Measurements from ENCODE around the gene GPR37L1.
A peak's percentile ranks its signal among the peaks of the same experiment; 100 is the strongest.
"Not testable (repeated sequence)": the region's sequence is repeated elsewhere in the genome, so short reads cannot be mapped to it uniquely, and the experiment has no call there.

The GPR37L1 gene

DNA sequence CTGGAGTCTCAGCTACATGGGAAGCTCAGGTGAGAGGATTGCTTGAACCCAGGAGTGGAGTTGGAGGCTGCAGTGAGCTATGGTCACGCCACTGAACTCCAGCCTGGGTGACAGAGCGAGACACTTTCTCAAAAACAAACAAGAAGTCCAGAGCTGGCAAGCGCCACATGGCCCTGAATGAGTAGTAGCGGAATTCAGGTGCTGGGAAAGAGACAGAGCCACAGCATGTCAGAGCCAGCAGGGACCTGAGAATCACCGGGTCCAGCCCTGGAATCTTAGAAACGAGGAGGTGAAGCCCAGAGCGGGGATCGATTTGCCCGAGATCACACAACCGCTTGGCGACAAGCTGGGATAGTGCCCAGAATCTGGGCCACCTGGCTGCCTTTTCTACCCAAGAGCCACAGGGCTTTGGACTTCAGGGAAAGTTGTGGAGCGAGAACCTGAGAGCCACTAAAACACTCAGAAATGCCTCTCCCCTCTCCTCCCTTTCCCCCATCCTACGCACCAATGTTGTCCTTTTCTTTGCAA lies 12.0 kb downstream of the GPR37L1 start:
- DNase-seq: no peak

- DNase-seq: peak in 1 of 4 experiments; percentile 25
These were observed 12.6 kb downstream of the GPR37L1 start for GRCh38 chr1:202135221-202135721.

GRCh38 chr1:202140833-202141232 lies 18.1 kb downstream of the GPR37L1 start:
- no peak for DNase-seq

- not testable (repeated sequence) for DNase-seq
These were observed 18.8 kb downstream of the GPR37L1 start for GRCh38 chr1:202141468-202141867.

- DNase-seq: no peak
These were observed 20.5 kb downstream of the GPR37L1 start for GRCh38 chr1:202143011-202143767.

DNA sequence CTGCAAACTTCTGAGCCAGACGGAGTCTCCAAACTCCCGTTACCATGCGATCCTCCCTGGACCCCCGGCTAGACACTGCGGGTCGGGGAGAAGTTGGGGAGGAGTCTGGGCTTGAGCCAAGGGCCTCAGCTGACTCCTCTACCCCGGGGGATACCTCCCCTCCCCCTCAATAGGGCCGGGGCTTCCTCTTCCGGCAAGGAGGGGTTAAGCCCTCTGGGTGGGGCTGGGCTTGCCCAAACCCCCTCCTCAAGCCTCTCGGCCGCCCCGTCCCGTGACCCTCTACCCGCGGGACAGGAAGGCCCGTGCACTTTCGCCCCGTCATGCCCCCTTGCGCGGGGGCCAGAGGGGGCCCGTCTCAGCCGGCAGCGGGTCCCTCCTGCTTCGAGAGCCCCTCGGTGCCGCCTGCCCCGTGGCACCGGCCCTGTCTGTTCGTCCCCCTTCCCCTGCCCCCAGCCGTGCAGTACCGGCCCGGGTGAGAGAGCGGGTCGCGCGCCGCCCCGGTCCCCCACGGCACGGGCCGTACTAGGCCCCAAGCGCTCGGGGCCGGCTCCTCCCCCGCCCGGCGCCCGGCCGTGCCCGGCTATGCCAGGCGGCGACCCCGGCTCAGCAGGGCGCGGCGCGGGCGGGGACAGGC lies 21.2 kb downstream of the GPR37L1 start:
- peak in 1 of 4 experiments; percentile 16 for DNase-seq

DNA sequence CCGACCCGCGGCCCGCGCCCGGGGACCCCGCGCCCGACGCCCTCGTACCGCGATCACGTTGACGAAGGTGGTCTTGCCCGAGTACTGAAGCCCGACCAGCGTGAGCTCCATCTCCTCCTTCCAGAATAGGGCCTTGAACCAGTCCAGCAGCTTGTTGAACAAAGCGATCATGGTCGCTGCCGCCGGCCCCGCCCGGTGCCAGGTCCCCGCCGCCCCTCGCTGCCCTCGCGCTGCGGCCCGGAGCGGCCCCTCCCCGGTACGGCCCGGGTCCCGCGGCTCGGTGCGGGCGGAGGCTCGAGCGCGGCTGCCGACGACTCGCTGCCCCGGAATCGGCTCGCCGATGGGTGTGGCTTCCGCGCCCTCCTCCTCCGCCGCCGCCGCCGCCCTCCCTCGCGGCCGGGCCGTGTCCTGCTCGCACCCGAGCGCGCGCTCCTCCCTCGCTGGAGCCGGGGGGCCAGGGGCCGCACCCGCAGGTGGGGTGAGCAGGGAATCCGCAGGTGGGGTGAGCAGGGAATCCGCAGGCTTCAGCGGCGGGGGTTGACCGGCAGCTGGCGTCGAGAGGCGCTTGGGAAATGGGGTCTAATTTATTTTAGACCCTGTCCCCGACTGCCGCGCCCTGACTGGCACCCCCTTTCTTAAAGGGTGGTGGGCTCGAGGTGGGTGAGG lies 21.8 kb downstream of the GPR37L1 start, which contains the start of gene ARL8A:
ARL8A (minus strand) TSS at position 336 of the 666 bp plus-strand sequence; CDS start at position 171, 165 bp downstream.
- DNase-seq: peak; percentile 25 to 60 (median 30)

GRCh38 chr1:202145068-202145743 lies 22.5 kb downstream of the GPR37L1 start:
- DNase-seq: no peak

DNA sequence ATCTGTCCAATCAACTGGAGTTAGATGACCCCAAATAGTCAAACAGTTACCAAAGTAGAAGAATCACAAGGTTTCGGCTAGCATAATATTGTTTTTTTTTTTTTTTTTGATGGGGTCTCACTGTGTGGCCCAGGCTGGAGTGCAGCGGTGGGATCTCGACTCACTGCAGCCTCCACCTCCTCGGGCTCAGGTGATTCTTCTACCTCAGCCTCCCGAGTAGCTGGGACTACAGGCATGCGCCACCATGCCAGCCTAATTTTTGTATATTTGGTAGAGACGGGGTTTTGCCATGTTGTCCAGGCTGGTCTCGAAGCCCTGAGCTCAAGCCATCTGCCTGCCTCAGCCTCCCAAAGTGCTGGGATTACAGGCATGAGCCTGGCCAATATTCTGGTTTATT lies 23.0 kb downstream of the GPR37L1 start:
- DNase-seq: not testable (repeated sequence)

GRCh38 chr1:202146279-202146678 lies 23.6 kb downstream of the GPR37L1 start:
- DNase-seq: no peak

DNA sequence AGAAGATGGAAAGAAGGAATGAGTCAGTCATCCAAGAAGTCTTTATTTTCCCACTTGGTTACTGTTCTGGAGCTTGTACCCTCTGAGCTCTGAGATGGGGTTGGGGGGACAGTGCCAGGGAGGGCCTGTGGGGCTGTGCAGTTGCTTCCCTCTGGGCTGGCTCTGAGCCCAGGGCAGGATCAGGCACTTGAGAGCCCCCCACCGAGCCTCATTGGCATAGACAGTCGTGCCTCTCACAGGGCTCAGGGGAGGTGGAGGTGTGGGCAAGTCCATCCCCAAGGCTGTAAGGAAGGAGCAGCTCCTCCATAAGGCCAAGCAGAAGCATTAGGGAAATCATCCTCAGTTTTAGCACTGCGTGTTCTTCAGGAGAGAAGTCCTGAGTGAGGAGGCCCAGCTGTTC lies 24.3 kb downstream of the GPR37L1 start:
- no peak for DNase-seq

GRCh38 chr1:202148391-202148790 lies 25.7 kb downstream of the GPR37L1 start:
- no peak for DNase-seq

- no peak for DNase-seq
These were observed 26.8 kb downstream of the GPR37L1 start for GRCh38 chr1:202149566-202149965.

DNA sequence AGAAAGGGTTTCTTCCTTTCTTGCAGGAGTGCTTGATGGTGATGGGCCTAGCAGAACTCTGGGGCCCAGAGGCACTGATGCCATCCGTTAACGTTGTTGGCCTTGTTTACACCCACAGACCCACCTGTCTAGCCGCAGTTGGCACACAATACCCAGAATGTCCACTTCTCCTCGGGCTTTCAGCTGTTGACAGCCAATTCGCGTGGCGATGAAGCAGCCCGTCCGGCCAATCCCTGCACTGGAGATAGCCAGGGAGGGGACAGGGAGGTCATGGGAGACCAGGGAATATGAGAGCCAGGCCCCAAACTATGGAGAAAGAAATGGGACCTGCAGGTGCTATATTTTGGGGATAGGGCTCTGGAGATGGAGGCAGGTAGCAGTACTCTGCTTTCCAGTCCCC lies 27.5 kb downstream of the GPR37L1 start:
- DNase-seq: no peak

DNA sequence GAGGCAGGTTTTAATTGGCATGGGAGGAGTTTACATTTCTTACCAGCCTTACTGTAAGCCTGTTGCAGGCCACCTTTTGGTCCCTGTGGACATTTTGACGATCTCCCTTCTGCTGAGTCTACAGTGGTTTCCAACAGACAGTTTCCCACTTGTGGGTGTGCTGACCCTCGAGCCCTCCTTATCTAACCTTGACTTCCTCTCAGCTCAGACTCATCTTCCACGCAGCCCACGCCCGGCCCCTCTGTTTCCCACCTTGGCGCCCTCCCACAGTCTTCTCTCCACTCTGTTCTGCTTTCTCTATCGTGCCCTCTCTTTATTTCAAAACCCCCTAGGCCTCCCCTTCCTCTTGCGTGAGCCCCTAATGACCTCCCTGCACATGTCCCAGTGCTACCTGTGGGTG lies 27.9 kb downstream of the GPR37L1 start:
- DNase-seq: no peak

DNA sequence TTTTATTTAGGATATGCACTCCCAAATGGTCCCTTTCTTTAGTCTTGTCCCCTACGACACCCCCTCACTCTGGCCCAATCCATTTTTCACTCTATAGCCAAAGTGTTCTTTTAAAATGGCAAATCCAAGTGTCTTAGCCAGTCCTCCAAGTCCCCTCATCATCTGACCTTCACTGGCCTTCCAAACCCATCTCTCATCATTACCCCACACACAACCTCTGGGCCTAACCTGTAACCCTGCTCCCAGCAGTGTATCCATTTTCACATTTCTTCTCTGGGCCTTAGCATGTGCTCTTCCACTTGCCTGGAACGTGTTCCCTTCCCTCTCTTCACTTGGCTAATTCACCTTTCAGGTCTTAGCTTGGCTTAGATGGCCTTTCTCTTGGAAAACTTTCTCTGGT lies 28.3 kb downstream of the GPR37L1 start:
- no peak for DNase-seq

DNA sequence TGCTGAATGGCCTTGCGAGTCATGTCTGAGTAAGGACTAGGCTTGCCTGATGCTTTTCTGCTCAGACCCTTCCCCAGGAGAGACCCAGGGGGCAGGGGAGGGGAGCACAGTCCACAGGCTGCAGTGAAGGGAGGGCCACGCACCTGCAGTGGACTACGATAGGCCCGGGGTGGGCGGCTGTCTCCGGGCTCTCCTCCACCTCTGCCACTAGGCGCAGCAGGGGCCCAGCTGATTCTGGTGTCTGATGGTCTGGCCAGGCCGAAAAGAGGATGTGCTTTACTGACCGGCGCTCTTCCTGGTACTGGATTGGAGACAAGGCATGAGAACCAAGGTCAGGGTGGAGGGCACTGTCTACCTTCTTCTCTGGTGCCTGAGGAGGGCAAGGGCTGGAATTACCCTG lies 29.7 kb downstream of the GPR37L1 start:
- no peak for DNase-seq

DNA sequence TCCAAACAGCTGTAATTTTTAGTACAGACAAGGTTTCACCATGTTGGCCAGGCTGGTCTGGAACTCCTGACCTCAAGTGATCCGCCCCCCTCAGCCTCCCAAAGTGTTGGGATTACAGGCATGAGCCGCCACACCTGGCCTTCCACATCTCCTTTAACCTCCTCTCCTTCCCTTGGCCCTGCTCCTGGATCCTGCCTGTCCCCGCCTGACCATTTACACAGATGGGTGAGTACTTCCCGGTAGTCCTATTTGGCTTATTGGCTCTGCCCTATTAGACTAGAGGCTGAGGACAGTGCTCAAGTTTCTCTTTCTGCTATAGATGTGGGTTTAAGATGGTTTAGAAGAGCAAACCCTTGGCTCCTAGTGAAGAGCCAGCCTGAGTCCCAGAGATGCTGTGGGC lies 30.6 kb downstream of the GPR37L1 start:
- DNase-seq: no peak

- DNase-seq: no peak
These were observed 31.5 kb downstream of the GPR37L1 start for GRCh38 chr1:202154148-202154765.

- DNase-seq: peak in 1 of 4 experiments; percentile 22
These were observed 32.2 kb downstream of the GPR37L1 start for GRCh38 chr1:202154766-202155477.

DNA sequence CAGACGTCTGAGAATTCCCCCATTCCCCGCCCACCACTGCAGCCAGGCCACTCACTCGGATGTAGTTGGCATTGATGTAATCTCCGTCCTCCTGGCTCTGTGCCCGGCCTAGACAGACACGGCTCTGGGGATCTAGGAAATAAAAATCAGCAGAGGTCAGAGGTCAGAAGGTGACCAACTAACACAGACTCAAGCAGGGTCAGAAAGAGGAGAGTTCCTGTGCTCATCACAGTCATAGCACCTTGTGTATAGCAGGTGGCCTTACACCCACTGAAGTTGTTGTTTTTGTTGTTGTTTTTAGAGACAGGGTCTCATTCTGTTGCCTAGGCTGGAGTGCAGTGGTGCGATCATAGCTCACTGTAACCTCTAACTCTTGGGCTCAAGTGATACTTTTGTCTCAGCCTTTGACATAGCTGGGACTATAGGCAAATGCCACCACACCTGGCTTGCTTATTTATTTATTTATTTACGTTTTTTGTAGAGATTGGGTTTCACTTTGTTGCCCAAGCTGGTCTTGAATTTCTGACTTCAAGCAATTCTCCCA lies 32.8 kb downstream of the GPR37L1 start:
- no peak for DNase-seq
